ENCODE measurements around the gene RDH13.

- TF ChIP-seq, protein P1, sequence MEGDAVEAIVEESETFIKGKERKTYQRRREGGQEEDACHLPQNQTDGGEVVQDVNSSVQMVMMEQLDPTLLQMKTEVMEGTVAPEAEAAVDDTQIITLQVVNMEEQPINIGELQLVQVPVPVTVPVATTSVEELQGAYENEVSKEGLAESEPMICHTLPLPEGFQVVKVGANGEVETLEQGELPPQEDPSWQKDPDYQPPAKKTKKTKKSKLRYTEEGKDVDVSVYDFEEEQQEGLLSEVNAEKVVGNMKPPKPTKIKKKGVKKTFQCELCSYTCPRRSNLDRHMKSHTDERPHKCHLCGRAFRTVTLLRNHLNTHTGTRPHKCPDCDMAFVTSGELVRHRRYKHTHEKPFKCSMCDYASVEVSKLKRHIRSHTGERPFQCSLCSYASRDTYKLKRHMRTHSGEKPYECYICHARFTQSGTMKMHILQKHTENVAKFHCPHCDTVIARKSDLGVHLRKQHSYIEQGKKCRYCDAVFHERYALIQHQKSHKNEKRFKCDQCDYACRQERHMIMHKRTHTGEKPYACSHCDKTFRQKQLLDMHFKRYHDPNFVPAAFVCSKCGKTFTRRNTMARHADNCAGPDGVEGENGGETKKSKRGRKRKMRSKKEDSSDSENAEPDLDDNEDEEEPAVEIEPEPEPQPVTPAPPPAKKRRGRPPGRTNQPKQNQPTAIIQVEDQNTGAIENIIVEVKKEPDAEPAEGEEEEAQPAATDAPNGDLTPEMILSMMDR (IDR thresholded peaks at IDR 0.05) = no peak
- no peak for TF ChIP-seq POLR2A (IDR thresholded peaks at IDR 0.05)
Observed at GRCh38 chr19:55078996-55079395, 16.0 kb upstream of the RDH13 start.

Data from heart left ventricle (tissue), 13 donors.